Measurements from ENCODE around the gene GNAT2. TPM values are rescaled to one million over a fixed set of nuclear protein-coding genes. Genes with fewer than 3 reads are reported as not detected.

Gene GNAT2
- total RNA-seq, 1 experiment from 2014 or later, result 0.20 TPM

- Histone ChIP-seq H3K4me2 (ENCODE audit: insufficient read depth, insufficient read length, low read length) (no peak overlapping the region), H3K4ac (ENCODE audit: low read depth, low read length) (no peak overlapping the region), H4K5ac (ENCODE audit: insufficient read length, low read depth, low read length) (no peak overlapping the region), H3K9ac (ENCODE audit: extremely low read depth, insufficient read length, low read length) (no peak overlapping the region), H3K27me3 (ENCODE audit: insufficient read depth, low read length) (no peaks in the 10 kb centered on the region), H2AK5ac (ENCODE audit: insufficient read length, low read length) (no peak overlapping the region), H2BK5ac (ENCODE audit: insufficient read length, low read length) (no peak overlapping the region), H3K18ac (ENCODE audit: insufficient read length, low read depth, low read length) (no peak overlapping the region), H3K23me2 (ENCODE audit: insufficient read length, low read depth, low read length, poor library complexity, severe bottlenecking) (peaks cover 12% of the 10 kb centered on the region), H3K4me1 (ENCODE audit: insufficient read depth, low read length) (no peaks in the 10 kb centered on the region), H4K8ac (replicated peaks; ENCODE audit: insufficient read length, low read depth, low read length) (no peak overlapping the region), H2AFZ (ENCODE audit: low read length) (no peak overlapping the region), H2BK15ac (ENCODE audit: low read depth, low read length) (no peak overlapping the region), H3K14ac (ENCODE audit: insufficient read depth, low read length) (no peak overlapping the region), H2BK12ac (ENCODE audit: insufficient read length, low read depth, low read length) (no peak overlapping the region), H3K79me2 (ENCODE audit: insufficient read depth, low read length) (peaks cover 6% of the 10 kb centered on the region; the same call in 1 of the 2 replicates), H3K56ac (ENCODE audit: insufficient read length, low read depth, low read length) (no peak overlapping the region), H3K9me3 (ENCODE audit: control insufficient read depth, low read depth, low read length) (no peaks in the 10 kb centered on the region), H3K79me1 (ENCODE audit: insufficient read depth, low read depth, low read length, poor library complexity, severe bottlenecking) (no peaks in the 10 kb centered on the region), H3K27ac (ENCODE audit: insufficient read length, low read depth, low read length) (no peak overlapping the region), H4K91ac (ENCODE audit: insufficient read length, low read depth, low read length) (no peak overlapping the region), H2BK20ac (ENCODE audit: low read depth, low read length, poor library complexity, severe bottlenecking) (no peak overlapping the region), H3T11ph (ENCODE audit: low read length) (no peak overlapping the region), H3K23ac (ENCODE audit: insufficient read length, low read depth, low read length) (no peak overlapping the region), H4K20me1 (ENCODE audit: control insufficient read depth, insufficient read depth, insufficient read length) (peaks cover 2% of the 10 kb centered on the region), H2BK120ac (ENCODE audit: low read depth, low read length, poor library complexity, severe bottlenecking) (no peak overlapping the region)
- Mint-ChIP-seq H3K4me3 (no peak overlapping the region), H3K4me1 (peaks cover 15 to 32% of the 10 kb centered on the region in 2 experiments), H3K27ac (no peak overlapping the region; a peak in 1 of 7 replicates), H3K9me3 (no peaks in the 10 kb centered on the region), H3K27me3 (ENCODE audit: low read depth) (no peaks in the 10 kb centered on the region; the same call in 1 of the 2 replicates), H3K36me3 (ENCODE audit: insufficient read depth in 1 of 3, low read depth in 3 of 3) (peaks cover 14 to 32% (median 29%) of the 10 kb centered on the region in 3 experiments; a peak in 6 of 7 replicates)
- TF ChIP-seq, protein P1, sequence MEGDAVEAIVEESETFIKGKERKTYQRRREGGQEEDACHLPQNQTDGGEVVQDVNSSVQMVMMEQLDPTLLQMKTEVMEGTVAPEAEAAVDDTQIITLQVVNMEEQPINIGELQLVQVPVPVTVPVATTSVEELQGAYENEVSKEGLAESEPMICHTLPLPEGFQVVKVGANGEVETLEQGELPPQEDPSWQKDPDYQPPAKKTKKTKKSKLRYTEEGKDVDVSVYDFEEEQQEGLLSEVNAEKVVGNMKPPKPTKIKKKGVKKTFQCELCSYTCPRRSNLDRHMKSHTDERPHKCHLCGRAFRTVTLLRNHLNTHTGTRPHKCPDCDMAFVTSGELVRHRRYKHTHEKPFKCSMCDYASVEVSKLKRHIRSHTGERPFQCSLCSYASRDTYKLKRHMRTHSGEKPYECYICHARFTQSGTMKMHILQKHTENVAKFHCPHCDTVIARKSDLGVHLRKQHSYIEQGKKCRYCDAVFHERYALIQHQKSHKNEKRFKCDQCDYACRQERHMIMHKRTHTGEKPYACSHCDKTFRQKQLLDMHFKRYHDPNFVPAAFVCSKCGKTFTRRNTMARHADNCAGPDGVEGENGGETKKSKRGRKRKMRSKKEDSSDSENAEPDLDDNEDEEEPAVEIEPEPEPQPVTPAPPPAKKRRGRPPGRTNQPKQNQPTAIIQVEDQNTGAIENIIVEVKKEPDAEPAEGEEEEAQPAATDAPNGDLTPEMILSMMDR (conservative IDR thresholded peaks at IDR 0.05), result no peak
- peak; percentile 29 for DNase-seq
- WGBS (ENCODE audit: extremely low coverage, insufficient read length, low lambda C conversion rate), result no CpG with 5 or more reads among the region's 17 CpGs
These were observed 5.0 kb upstream of the GNAT2 start for GRCh38 chr1:109624201-109625010.
